CD4-positive, alpha-beta T cell treated with Interferon alpha-2 for 1 hour (primary cell): ENCODE data around the gene FAM177B.
A peak's percentile ranks its signal among the peaks of the same experiment; 100 is the strongest.

Source experiments
- DNase-seq, 2 donors: peaks; one replicate each; pipeline ENCODE4 v3.0.0-alpha.2; 2020 to 2022

FAM177B gene

GRCh38 chr1:222788402-222789156 lies 51.6 kb downstream of the FAM177B start:
- no peak for DNase-seq

GRCh38 chr1:222790115-222790514 lies 53.1 kb downstream of the FAM177B start:
- no peak for DNase-seq

GRCh38 chr1:222790520-222790919 lies 53.5 kb downstream of the FAM177B start:
- DNase-seq, result no peak

- DNase-seq, result no peak
Observed at GRCh38 chr1:222791006-222791710, 54.2 kb downstream of the FAM177B start.

- peak in 1 of 2 donors; percentile 25 for DNase-seq
Observed at GRCh38 chr1:222792744-222793143, 55.7 kb downstream of the FAM177B start.

GRCh38 chr1:222794656-222795474 lies 57.9 kb downstream of the FAM177B start:
- no peak for DNase-seq

GRCh38 chr1:222798116-222798515 lies 61.1 kb downstream of the FAM177B start:
- DNase-seq, result no peak

GRCh38 chr1:222798975-222799374 lies 62.0 kb downstream of the FAM177B start:
- DNase-seq, result no peak
